GM12878 (cell line): ENCODE results near the gene TTC38. TPM values are rescaled to one million over a fixed set of nuclear protein-coding genes. Genes with fewer than 3 reads are reported as not detected.

Experiments used
- ATAC-seq: fragments of 200-7000 bp; cut with Tn5 transposase; 3 replicates; pipeline ENCODE4 v1.9.1; 2020; ENCODE audit warnings: mild to moderate bottlenecking, moderate library complexity
- BruUV-seq: library from RNA; stranded (reverse); fragments of 400-500 nt; replicated peaks from 2 replicates; lab custom pipeline; 2021; lab: Mats Ljungman, UMichigan
- CTCF ChIA-PET: fragments of 300-600 bp; sonication (Branson Sonifier 250); formaldehyde crosslinking; extraction: SDS; loops from one replicate; lab custom pipeline; 2021; ENCODE audit warnings: inconsistent platforms; lab: Yijun Ruan, JAX
- POLR2A ChIA-PET: fragments of 350-600 bp; formaldehyde crosslinking; extraction: SDS; loops from one replicate; lab custom pipeline; 2021; ENCODE audit warnings: inconsistent platforms; lab: Charles Lee
- RAD21 ChIA-PET: fragments of 300-600 bp; sonication (Branson Sonifier 250); formaldehyde crosslinking; loops from one replicate; lab custom pipeline; 2023; ENCODE audit warnings: antibody characterized with exemption; ENCODE audit not compliant: unreplicated experiment; lab: Charles Lee
- SMC1A ChIA-PET: fragments of 300-600 bp; sonication (Branson Sonifier 250); formaldehyde crosslinking; loops from one replicate; lab custom pipeline; 2023; ENCODE audit not compliant: unreplicated experiment, uncharacterized antibody; lab: Charles Lee
- DNase-seq: peaks from one replicate; pipeline ENCODE4 v3.0.0-alpha.2; 2011; ENCODE audit warnings: low read depth, low spot score
- FAIRE-seq: peaks from 3 replicates; lab custom pipeline; 2011; peaks lifted over from hg19 to GRCh38; lab: Jason Lieb, UNC
- H2AFZ ChIP-seq: 2 replicates; pipeline ENCODE4 v1.6.0; 2011; ENCODE audit warnings: low read depth, low read length, control low read depth; ENCODE audit not compliant: control insufficient read depth
- H3K27ac ChIP-seq: 2 replicates; pipeline ENCODE4 v1.5.1; 2011; ENCODE audit warnings: control low read depth; ENCODE audit not compliant: control insufficient read depth, insufficient read depth
- H3K27me3 ChIP-seq, 2 experiments: replicated peaks in 1 of 2; 2 replicates each; pipeline versions ENCODE4 v1.6.0 to v1.6.1; 2011; ENCODE audit warnings: low read length in 1 of 2; ENCODE audit not compliant: control insufficient read depth in 2 of 2, insufficient read depth in 2 of 2
- H3K36me3 ChIP-seq, 2 experiments: 2 replicates each; pipeline ENCODE4 v1.5.1; 2011; ENCODE audit warnings: low read length in 1 of 2; ENCODE audit not compliant: control insufficient read depth in 2 of 2, insufficient read depth in 2 of 2
- H3K4me1 ChIP-seq: 2 replicates; pipeline ENCODE4 v1.6.1; 2011; ENCODE audit warnings: mild to moderate bottlenecking, low read length, moderate library complexity, mixed read lengths; ENCODE audit not compliant: control insufficient read depth, insufficient read depth
- H3K4me2 ChIP-seq: 2 replicates; pipeline ENCODE4 v1.6.0; 2011; ENCODE audit warnings: control low read depth; ENCODE audit not compliant: control insufficient read depth, insufficient read depth
- H3K4me3 ChIP-seq: fragments of 200-600 bp; sonication (generic); 2 replicates; pipeline ENCODE4 v1.5.1; 2016
- H3K79me2 ChIP-seq: 2 replicates; pipeline ENCODE4 v1.6.0; 2011; ENCODE audit warnings: low read length; ENCODE audit not compliant: control insufficient read depth, insufficient read depth
- H3K9ac ChIP-seq: 2 replicates; pipeline ENCODE4 v1.8.0; 2011; ENCODE audit warnings: low read length, control low read depth, mixed read lengths; ENCODE audit not compliant: control insufficient read depth, insufficient read depth
- H3K9me3 ChIP-seq: replicated peaks from 3 replicates; pipeline ENCODE4 v1.5.1; 2011; ENCODE audit warnings: mild to moderate bottlenecking, low read length; ENCODE audit not compliant: control insufficient read depth, insufficient read depth
- H4K20me1 ChIP-seq: 2 replicates; pipeline ENCODE4 v1.6.0; 2011; ENCODE audit not compliant: control insufficient read depth, insufficient read depth
- EP300 ChIP-seq, 2 experiments: fragments of 150-350 bp in 1 of 2; IDR thresholded peaks; 2 replicates each; pipeline ENCODE4 v1.6.1; 2011 to 2012; ENCODE audit warnings: low read depth in 2 of 2, low read length in 2 of 2, borderline replicate concordance in 1 of 2, improper control_type of control experiment in 1 of 2, inconsistent platforms in 1 of 2; ENCODE audit not compliant: control insufficient read depth in 1 of 2
- ESRRA ChIP-seq: IDR thresholded peaks from 2 replicates; pipeline ENCODE4 v1.6.1; 2012; ENCODE audit warnings: mild to moderate bottlenecking, low read length, improper control_type of control experiment
- HSF1 ChIP-seq: fragments of 150-350 bp; IDR thresholded peaks from 2 replicates; pipeline ENCODE4 v1.6.1; 2014; ENCODE audit warnings: mild to moderate bottlenecking, low read depth, low read length
- IRF5 ChIP-seq: fragments of 450-650 bp; IDR thresholded peaks from 2 replicates; pipeline ENCODE4 v1.6.1; 2017; ENCODE audit warnings: borderline replicate concordance
- MXI1 ChIP-seq: fragments of 150-350 bp; IDR thresholded peaks from 2 replicates; pipeline ENCODE4 v1.6.1; 2011; ENCODE audit warnings: low read depth, mild to moderate bottlenecking, inconsistent platforms, low read length, improper control_type of control experiment
- NKRF ChIP-seq: fragments of 450-650 bp; conservative IDR thresholded peaks from 2 replicates; pipeline ENCODE4 v1.6.1; 2017; ENCODE audit warnings: mild to moderate bottlenecking, moderate library complexity
- SMARCA5 ChIP-seq: fragments of 450-650 bp; IDR thresholded peaks from 2 replicates; pipeline ENCODE4 v1.6.1; 2017; ENCODE audit warnings: mild to moderate bottlenecking
- STAT3 ChIP-seq: IDR thresholded peaks from 2 replicates; pipeline ENCODE4 v1.6.1; 2011; ENCODE audit warnings: low read depth, low read length, improper control_type of control experiment
- SUPT20H ChIP-seq: IDR thresholded peaks from 2 replicates; pipeline ENCODE4 v1.6.1; 2011; ENCODE audit warnings: low read depth, mild to moderate bottlenecking, low read length, moderate library complexity, borderline replicate concordance; ENCODE audit not compliant: control insufficient read depth
- ZNF384 ChIP-seq: IDR thresholded peaks from 2 replicates; pipeline ENCODE4 v1.6.1; 2012; ENCODE audit warnings: low read depth, mild to moderate bottlenecking, low read length, improper control_type of control experiment, borderline replicate concordance
- WGBS: methylation state at CpG from one replicate; pipeline ENCODE4 v1.1.6; 2016; ENCODE audit warnings: low lambda C conversion rate; ENCODE audit not compliant: insufficient replicate concordance, insufficient coverage; ENCODE audit errors: missing lambda C conversion rate; 5-methylcytosine and 5-hydroxymethylcytosine counted together
- in situ Hi-C: fragments of 300-500 bp; cut with MboI; formaldehyde crosslinking; loops from 9 replicates; pipeline ENCODE4 v1.14.3; 2018; ENCODE audit warnings: mixed read lengths
- intact Hi-C: fragments of 100-400 bp; cut with micrococcal nuclease; formaldehyde crosslinking; loops from one replicate; pipeline ENCODE4 v1.14.2; 2022; ENCODE audit not compliant: unreplicated experiment
- polyA plus RNA-seq, 11 experiments: library from polyadenylated mRNA; depleted of rRNA in 4 of 11; unstranded in 6 of 11; stranded (reverse) in 5 of 11; fragments of >200 nt; fragmentation: Nextera tagmentation in 4 of 11; fragmentation: Illumina TruSeq in 1 of 11; extraction: Ambion mirVana in 4 of 11; extraction: Trizol in 1 of 11; gene quantifications; 1 replicate in 1 of 11; 2 replicates in 10 of 11; pipeline versions ENCODE4 v1.2.1 to v1.2.3, GENCODE V29; 2011 to 2016; ENCODE audit warnings: inconsistent platforms in 2 of 11, missing spikeins in 2 of 11, low read depth in 1 of 11
- total RNA-seq, 4 experiments: library from RNA; depleted of rRNA in 3 of 4; stranded (reverse); fragments of >200 nt in 3 of 4; fragmentation: Illumina TruSeq in 1 of 4; extraction: Trizol in 1 of 4; gene quantifications; 2 replicates each; pipeline versions ENCODE4 v1.2.1 to v1.2.3, GENCODE V29; 2013 to 2021
- TF ChIP-seq, protein P1 (sequence below): fragments of 450-650 bp; IDR thresholded peaks from 2 replicates; pipeline ENCODE4 v1.6.1; 2017; ENCODE audit warnings: low read depth, mild to moderate bottlenecking, moderate library complexity

TTC38 gene
- total and polyA plus RNA-seq, 10 of the 15 experiments (the other 5 are each of a cell fraction or from before 2014, with no cell fraction given): 0.58 to 39.9 (median 13.0) TPM

GRCh38 chr22:46276563-46276962 lies 8.8 kb downstream of the TTC38 start:
- Histone ChIP-seq H3K9ac (no peak overlapping the region), H3K36me3 (peaks cover 3 to 6% of the 10 kb centered on the region in 2 experiments; a peak in 3 of 4 replicates), H4K20me1 (no peaks in the 10 kb centered on the region), H2AFZ (no peak overlapping the region), H3K27ac (no peak overlapping the region), H3K4me1 (peaks cover 4% of the 10 kb centered on the region; the same call in 1 of the 2 replicates), H3K4me3 (no peak overlapping the region), H3K27me3 (no peaks in the 10 kb centered on the region)
- DNase-seq (no peak), FAIRE-seq (no peak), ATAC-seq (no peak)
- intact Hi-C loops: no loop called here
- CTCF ChIA-PET: interaction anchor here (1.2 kb wide), 1 partner anchor 154 kb away, joined by 3 read pairs; no protein-coding TSS in a partner anchor
- no TSS peak for BruUV-seq
- RAD21 ChIA-PET: interaction anchor here (1.0 kb wide), 1 partner anchor 9 kb away, joined by 6 read pairs; the partner anchor contains the start of gene TTC38
- SMC1A ChIA-PET: interaction anchor here (0.6 to 0.9 kb wide), 2 partner anchors 287 to 370 kb away, joined by 3 read pairs; no protein-coding TSS in a partner anchor
- no peak for TF ChIP-seq EP300 (IDR thresholded peaks at IDR 0.05; ENCODE audit: borderline replicate concordance in 1 of 2, control insufficient read depth in 1 of 2, low read depth in 2 of 2, low read length in 2 of 2)
- TF ChIP-seq HSF1: no peak
- no peak for TF ChIP-seq SUPT20H
- TF ChIP-seq ESRRA: no peak
- no peak for TF ChIP-seq MXI1
- no peak for TF ChIP-seq STAT3
- no peak for TF ChIP-seq ZNF384
- TF ChIP-seq NKRF: no peak
- no peak for TF ChIP-seq IRF5
- no peak for TF ChIP-seq SMARCA5
- TF ChIP-seq, protein P1, sequence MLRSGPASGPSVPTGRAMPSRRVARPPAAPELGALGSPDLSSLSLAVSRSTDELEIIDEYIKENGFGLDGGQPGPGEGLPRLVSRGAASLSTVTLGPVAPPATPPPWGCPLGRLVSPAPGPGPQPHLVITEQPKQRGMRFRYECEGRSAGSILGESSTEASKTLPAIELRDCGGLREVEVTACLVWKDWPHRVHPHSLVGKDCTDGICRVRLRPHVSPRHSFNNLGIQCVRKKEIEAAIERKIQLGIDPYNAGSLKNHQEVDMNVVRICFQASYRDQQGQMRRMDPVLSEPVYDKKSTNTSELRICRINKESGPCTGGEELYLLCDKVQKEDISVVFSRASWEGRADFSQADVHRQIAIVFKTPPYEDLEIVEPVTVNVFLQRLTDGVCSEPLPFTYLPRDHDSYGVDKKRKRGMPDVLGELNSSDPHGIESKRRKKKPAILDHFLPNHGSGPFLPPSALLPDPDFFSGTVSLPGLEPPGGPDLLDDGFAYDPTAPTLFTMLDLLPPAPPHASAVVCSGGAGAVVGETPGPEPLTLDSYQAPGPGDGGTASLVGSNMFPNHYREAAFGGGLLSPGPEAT: no peak
- TF ChIP-seq, all 136 proteins: peak for 0
- no peaks in the 10 kb centered on the region for H3K79me2 ChIP-seq
- POLR2A ChIA-PET: interaction anchor here (0.9 kb wide), 1 partner anchor 20 kb away, joined by 4 read pairs; the partner anchor contains the start of gene GTSE1
- no peak overlapping the region for H3K4me2 ChIP-seq
- 97% methylated on average over 7 of the region's 7 CpGs for WGBS
- in situ Hi-C loops: no loop called here
- H3K9me3 ChIP-seq: peaks cover 2% of the 10 kb centered on the region; the same call in 2 of the 3 replicates
